Vagina (tissue), 2 donors: ENCODE measurements around the gene PIGP. TPM values are rescaled to one million over a fixed set of nuclear protein-coding genes. Genes with fewer than 3 reads are reported as not detected.
A peak's percentile ranks its signal among the peaks of the same experiment; 100 is the strongest.

Experiments
- DNase-seq, 2 donors: peaks; one replicate each; pipeline ENCODE4 v3.0.0-alpha.2; 2017; ENCODE audit errors: extremely low spot score in 2 of 2
- H3K27ac ChIP-seq: fragments of 200-600 bp; sonication (generic); one replicate; pipeline ENCODE4 v1.5.1; 2019
- H3K27me3 ChIP-seq: fragments of 200-600 bp; sonication (generic); one replicate; pipeline ENCODE4 v1.5.1; 2019
- H3K36me3 ChIP-seq, 2 donors: fragments of 200-600 bp; sonication (generic); one replicate each; pipeline ENCODE4 v1.5.1; 2017 to 2019
- H3K4me1 ChIP-seq: fragments of 200-600 bp; sonication (generic); one replicate; pipeline ENCODE4 v1.5.1; 2019
- H3K4me3 ChIP-seq, 2 donors: fragments of 200-600 bp; sonication (generic); 1 replicate in 1 of 2; 2 replicates in 1 of 2; pipeline ENCODE4 v1.5.1; 2016 to 2019
- H3K9me3 ChIP-seq: fragments of 200-600 bp; sonication (generic); one replicate; pipeline ENCODE4 v1.5.1; 2019
- POLR2A ChIP-seq, 2 donors: fragments of 450-650 bp; IDR thresholded peaks; one replicate each; pipeline ENCODE4 v1.6.1; 2017; ENCODE audit warnings: antibody characterized with exemption in 2 of 2, mild to moderate bottlenecking in 2 of 2, moderate library complexity in 2 of 2
- POLR2AphosphoS5 ChIP-seq, 2 donors: sonication (generic); formaldehyde crosslinking; IDR thresholded peaks; one replicate each; pipeline ENCODE4 v1.9.0; 2017; ENCODE audit warnings: antibody characterized with exemption in 2 of 2, mild to moderate bottlenecking in 2 of 2, low read depth in 1 of 2; ENCODE audit not compliant: insufficient read depth in 1 of 2
- intact Hi-C: fragments of 100-400 bp; cut with DNase I; formaldehyde crosslinking; loops from one replicate; pipeline ENCODE4 v1.15.1; 2023
- total RNA-seq: library from RNA; depleted of rRNA; stranded (reverse); fragments of >200 nt; gene quantifications from one replicate; pipeline ENCODE4 v1.2.3, GENCODE V29; 2016
- TF ChIP-seq, protein P1 (sequence below), 3 experiments: fragments of 450-650 bp in 2 of 3; fragments of 200-600 bp in 1 of 3; sonication (generic) in 1 of 3; IDR thresholded peaks; one replicate each; pipeline ENCODE4 v1.5.1; 2017 to 2019; ENCODE audit warnings: antibody characterized with exemption in 3 of 3, mild to moderate bottlenecking in 2 of 3, moderate library complexity in 2 of 3

The PIGP gene
- total RNA-seq, 1 donor from 2014 or later, result 13.0 TPM

DNA sequence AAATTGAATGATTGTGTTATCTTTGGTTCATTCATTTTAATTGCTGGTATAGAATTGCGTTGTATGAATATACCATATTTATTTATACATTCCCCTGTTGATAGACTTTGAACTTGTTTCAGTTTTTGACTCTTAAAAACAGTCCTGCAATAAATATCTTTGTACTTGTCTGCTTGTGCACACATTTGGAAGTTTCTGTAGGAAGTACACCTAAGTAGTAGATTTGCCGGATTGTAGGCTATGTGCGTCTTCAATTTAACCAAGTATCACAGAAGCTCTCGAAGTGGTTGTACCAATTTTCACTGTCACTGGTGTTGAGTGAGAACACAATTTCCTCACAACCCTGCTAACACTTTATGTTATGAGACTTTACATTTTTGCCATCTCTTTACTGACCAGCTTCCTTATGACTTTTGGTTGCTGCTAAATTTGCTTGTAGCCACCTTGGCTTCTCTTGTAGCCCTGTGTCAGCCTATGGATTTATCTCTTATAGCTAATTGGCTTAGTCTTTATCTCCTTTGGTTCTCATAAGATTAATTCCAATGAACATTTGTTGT is 2.4 kb upstream of the PIGP start:
- no peak for DNase-seq
- Histone ChIP-seq H3K4me3 (no peak overlapping the region), H3K27ac (no peak overlapping the region), H3K9me3 (no peaks in the 10 kb centered on the region), H3K36me3 (no peaks in the 10 kb centered on the region), H3K27me3 (no peaks in the 10 kb centered on the region), H3K4me1 (peaks cover 24% of the 10 kb centered on the region)
- intact Hi-C loops, result no loop called here
- TF ChIP-seq POLR2AphosphoS5 (IDR thresholded peaks at IDR 0.05; ENCODE audit: insufficient read depth in 1 of 2, low read depth in 1 of 2) (no peak), POLR2A (IDR thresholded peaks at IDR 0.05) (no peak)
- TF ChIP-seq, protein P1, sequence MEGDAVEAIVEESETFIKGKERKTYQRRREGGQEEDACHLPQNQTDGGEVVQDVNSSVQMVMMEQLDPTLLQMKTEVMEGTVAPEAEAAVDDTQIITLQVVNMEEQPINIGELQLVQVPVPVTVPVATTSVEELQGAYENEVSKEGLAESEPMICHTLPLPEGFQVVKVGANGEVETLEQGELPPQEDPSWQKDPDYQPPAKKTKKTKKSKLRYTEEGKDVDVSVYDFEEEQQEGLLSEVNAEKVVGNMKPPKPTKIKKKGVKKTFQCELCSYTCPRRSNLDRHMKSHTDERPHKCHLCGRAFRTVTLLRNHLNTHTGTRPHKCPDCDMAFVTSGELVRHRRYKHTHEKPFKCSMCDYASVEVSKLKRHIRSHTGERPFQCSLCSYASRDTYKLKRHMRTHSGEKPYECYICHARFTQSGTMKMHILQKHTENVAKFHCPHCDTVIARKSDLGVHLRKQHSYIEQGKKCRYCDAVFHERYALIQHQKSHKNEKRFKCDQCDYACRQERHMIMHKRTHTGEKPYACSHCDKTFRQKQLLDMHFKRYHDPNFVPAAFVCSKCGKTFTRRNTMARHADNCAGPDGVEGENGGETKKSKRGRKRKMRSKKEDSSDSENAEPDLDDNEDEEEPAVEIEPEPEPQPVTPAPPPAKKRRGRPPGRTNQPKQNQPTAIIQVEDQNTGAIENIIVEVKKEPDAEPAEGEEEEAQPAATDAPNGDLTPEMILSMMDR (IDR thresholded peaks at IDR 0.05), result no peak

DNA sequence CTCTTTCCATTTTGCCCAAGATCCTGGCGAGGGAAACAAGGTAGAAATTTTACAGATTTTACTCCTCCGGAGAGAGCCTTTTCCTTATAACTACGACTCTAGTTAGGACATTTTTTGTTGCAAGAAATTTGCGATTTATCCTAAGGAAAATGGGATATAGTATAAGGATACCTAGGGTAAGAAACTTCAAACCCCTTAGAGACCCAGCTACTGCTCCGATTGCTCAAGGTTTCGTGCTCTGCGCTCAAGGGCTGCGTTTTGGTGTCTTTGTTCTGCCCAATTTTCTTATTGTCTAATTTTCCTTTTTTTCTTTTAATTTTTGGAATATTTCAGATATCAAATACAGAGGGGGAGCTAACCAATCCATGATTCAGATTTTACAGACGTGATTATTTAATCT is 1.7 kb upstream of the PIGP start:
- intact Hi-C loops, result loop anchor here (5.0 kb wide), 1 partner anchor 293 kb away; the partner anchor contains the start of gene DYRK1A

GRCh38 chr21:37074197-37074510 is 1.3 kb upstream of the PIGP start:
- Histone ChIP-seq H3K27me3 (no peaks in the 10 kb centered on the region), H3K27ac (peak overlapping the region; percentile 97), H3K36me3 (no peaks in the 10 kb centered on the region), H3K4me1 (peaks cover 24% of the 10 kb centered on the region), H3K4me3 (peak overlapping the region; percentile 85 to 98), H3K9me3 (no peaks in the 10 kb centered on the region)
- no peak for TF ChIP-seq POLR2A (IDR thresholded peaks at IDR 0.05)
- TF ChIP-seq POLR2AphosphoS5 (IDR thresholded peaks at IDR 0.05; ENCODE audit: insufficient read depth in 1 of 2, low read depth in 1 of 2), result no peak
- TF ChIP-seq, protein P1 (IDR thresholded peaks at IDR 0.05), result no peak
- intact Hi-C loops, result loop anchor here (5.0 kb wide), 1 partner anchor 293 kb away; the partner anchor contains the start of gene DYRK1A
- DNase-seq, result no peak

More for the DNA sequence above, 1.7 kb upstream of the PIGP start:
- Histone ChIP-seq H3K27me3 (no peaks in the 10 kb centered on the region), H3K4me3 (peak overlapping the region; percentile 85 to 98), H3K4me1 (peaks cover 24% of the 10 kb centered on the region), H3K27ac (peak overlapping the region; percentile 97), H3K36me3 (no peaks in the 10 kb centered on the region), H3K9me3 (no peaks in the 10 kb centered on the region)
- TF ChIP-seq POLR2A (IDR thresholded peaks at IDR 0.05) (no peak), POLR2AphosphoS5 (IDR thresholded peaks at IDR 0.05; ENCODE audit: insufficient read depth in 1 of 2, low read depth in 1 of 2) (no peak)
- TF ChIP-seq, protein P1 (IDR thresholded peaks at IDR 0.05), result no peak
- no peak for DNase-seq

DNA sequence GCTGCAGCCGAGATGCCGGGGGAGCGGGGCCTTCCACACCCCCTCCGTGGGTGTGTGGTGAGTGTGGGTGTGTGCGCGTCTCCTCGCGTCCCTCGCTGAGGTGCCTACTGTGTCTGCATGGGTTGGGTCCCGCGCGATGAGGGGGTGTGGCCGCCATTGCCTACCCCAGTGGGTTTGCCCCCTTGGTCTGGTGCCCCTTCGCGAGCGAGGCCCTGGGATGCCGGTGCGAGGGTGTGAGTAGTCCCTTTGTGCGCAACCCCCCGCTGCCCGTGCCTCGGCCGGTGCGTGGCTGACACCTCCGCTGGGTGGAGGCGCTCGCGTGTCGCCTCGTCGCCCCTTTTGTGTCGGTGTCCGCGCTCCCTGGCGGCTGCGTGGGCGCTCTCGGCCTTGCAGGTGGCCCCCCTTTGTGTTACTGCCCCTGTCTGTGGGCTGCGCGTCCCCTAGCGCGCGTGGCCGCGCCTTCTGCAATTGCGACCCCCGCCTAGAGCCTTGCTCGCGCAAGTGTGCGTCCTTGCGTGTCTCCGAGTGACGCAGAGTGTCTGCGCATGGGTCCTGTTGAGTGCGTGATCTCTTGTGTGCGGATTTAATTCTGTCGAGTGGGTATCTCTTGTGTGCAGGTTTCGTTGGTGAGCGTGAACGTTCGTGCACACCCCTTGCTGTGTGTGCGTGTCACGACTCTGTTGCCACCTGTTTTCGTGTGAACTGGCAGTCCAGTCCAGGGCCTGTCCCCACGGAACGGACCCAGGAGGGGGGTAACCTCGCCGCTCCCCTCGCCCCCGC is 736 bp upstream of the PIGP start:
- intact Hi-C loops, result loop anchor here (2.0 to 5.0 kb wide), 2 partner anchors 85 to 294 kb away; partner anchors contain the start of gene DYRK1A
- Histone ChIP-seq H3K9me3 (no peaks in the 10 kb centered on the region), H3K27me3 (no peaks in the 10 kb centered on the region), H3K27ac (peak overlapping the region; percentile 97), H3K4me1 (peaks cover 24% of the 10 kb centered on the region), H3K4me3 (peak overlapping the region; percentile 85 to 98), H3K36me3 (no peaks in the 10 kb centered on the region)
- TF ChIP-seq POLR2AphosphoS5 (IDR thresholded peaks at IDR 0.05; ENCODE audit: insufficient read depth in 1 of 2, low read depth in 1 of 2) (peak in 1 of 2 donors; percentile 61), POLR2A (IDR thresholded peaks at IDR 0.05) (no peak)
- TF ChIP-seq, protein P1 (IDR thresholded peaks at IDR 0.05), result peak in 2 of 3 experiments; percentile 11 to 35
- DNase-seq, result peak in 1 of 2 donors; percentile 93
